ENCODE measurements around the gene UQCC5.

The UQCC5 gene

DNA sequence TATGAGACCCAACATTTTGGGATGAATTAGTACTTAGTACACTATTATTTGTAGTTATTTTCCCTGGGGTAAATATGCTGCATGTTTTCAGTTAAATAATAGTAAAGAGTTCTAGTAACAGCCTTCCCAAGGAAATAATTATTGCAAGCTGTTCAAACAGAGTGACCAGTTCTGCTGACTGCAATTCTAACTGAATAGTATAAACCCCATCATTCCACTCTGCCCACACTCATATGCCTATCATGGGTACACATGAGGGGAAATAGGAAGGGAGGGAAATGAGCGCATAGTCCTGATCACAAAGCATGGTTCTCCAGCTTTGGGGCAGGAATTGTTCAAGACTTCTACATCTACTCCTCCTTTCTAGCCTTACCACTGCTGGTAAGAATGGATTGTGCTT, 18.7 kb downstream of the UQCC5 start:
- TF ChIP-seq, protein P1, sequence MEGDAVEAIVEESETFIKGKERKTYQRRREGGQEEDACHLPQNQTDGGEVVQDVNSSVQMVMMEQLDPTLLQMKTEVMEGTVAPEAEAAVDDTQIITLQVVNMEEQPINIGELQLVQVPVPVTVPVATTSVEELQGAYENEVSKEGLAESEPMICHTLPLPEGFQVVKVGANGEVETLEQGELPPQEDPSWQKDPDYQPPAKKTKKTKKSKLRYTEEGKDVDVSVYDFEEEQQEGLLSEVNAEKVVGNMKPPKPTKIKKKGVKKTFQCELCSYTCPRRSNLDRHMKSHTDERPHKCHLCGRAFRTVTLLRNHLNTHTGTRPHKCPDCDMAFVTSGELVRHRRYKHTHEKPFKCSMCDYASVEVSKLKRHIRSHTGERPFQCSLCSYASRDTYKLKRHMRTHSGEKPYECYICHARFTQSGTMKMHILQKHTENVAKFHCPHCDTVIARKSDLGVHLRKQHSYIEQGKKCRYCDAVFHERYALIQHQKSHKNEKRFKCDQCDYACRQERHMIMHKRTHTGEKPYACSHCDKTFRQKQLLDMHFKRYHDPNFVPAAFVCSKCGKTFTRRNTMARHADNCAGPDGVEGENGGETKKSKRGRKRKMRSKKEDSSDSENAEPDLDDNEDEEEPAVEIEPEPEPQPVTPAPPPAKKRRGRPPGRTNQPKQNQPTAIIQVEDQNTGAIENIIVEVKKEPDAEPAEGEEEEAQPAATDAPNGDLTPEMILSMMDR (IDR thresholded peaks at IDR 0.05; ENCODE audit: low read depth, low read length): no peak
- in situ Hi-C loops (cut with HindIII; ENCODE audit: low sequenced_read_pairs): no loop called here
- H3K4me3 ChIP-seq (ENCODE audit: low read depth, low read length): no peak overlapping the region
- DNase-seq (ENCODE audit: low read depth, low spot score): no peak

- TF ChIP-seq, protein P1 (IDR thresholded peaks at IDR 0.05; ENCODE audit: low read depth, low read length): no peak
- in situ Hi-C loops (cut with HindIII; ENCODE audit: low sequenced_read_pairs): no loop called here
- DNase-seq (ENCODE audit: low read depth, low spot score): no peak
- H3K4me3 ChIP-seq (ENCODE audit: low read depth, low read length): no peak overlapping the region
Observed at GRCh38 chr3:52557011-52557960, 20.9 kb downstream of the UQCC5 start.

GRCh38 chr3:52558436-52558835, 22.0 kb downstream of the UQCC5 start:
- in situ Hi-C loops (cut with HindIII; ENCODE audit: low sequenced_read_pairs): no loop called here
- TF ChIP-seq, protein P1 (IDR thresholded peaks at IDR 0.05; ENCODE audit: low read depth, low read length): no peak

DNA sequence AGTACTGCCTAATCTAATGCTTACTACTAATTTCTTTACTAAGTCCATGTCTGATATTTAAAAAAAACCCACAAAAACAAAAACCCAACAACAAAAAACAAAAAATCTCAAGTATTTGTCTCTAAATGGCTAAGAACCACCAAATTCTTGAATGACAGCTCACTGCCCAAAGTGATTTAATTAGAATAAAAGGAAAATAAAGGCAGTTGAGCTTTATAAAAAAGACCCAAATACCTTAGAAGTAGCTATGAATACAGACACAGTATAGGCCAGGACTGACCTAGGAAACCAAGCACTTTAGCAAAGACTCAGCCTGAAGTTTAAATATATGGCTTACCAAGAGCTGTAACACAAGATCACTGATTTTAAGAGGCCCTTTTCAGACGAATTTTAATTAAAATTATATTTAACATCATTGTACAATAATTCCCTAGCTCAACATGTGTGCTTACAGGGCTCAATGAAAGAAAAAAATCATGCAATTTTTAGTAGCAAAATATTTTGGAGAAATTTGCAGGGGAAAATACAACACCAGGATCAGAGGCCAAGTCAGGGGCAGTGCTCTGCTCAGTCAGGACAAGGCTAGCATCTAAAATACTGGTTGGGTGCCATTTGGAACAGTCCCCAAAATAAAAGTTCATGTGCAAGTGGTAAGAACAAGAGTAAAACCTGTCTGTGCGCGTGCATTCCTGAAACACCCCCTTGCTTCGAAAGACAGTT, 24.8 kb downstream of the UQCC5 start:
- in situ Hi-C loops (cut with HindIII; ENCODE audit: low sequenced_read_pairs): no loop called here
- TF ChIP-seq, protein P1 (IDR thresholded peaks at IDR 0.05; ENCODE audit: low read depth, low read length): no peak
- no peak overlapping the region for H3K4me3 ChIP-seq (ENCODE audit: low read depth, low read length)
- no peak for DNase-seq (ENCODE audit: low read depth, low spot score)

More at GRCh38 chr3:52558436-52558835, 22.0 kb downstream of the UQCC5 start:
- no peak overlapping the region for H3K4me3 ChIP-seq (ENCODE audit: low read depth, low read length)
- no peak for DNase-seq (ENCODE audit: low read depth, low spot score)

DNA sequence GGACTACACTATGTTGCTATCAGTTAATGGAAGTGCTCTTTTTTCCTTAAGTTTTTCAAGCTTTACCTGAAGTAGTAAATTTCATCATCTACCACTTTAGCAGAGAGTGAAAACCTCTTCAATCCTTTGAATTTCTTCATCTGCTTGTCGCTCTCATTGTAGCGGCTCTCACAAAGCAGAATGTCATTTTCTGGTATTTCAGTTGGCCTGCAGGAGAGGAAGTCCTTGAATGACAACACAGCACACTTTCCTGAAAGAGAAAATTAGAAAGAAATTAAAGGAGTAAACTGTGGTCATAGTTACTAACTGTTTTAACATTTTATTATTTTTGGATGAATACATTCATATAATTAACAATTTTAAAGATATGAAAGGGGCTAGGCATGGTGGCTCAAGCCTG, 27.6 kb downstream of the UQCC5 start:
- no peak overlapping the region for H3K4me3 ChIP-seq (ENCODE audit: low read depth, low read length)
- DNase-seq (ENCODE audit: low read depth, low spot score): no peak
- TF ChIP-seq, protein P1 (IDR thresholded peaks at IDR 0.05; ENCODE audit: low read depth, low read length): no peak
- in situ Hi-C loops (cut with HindIII; ENCODE audit: low sequenced_read_pairs): no loop called here

DNA sequence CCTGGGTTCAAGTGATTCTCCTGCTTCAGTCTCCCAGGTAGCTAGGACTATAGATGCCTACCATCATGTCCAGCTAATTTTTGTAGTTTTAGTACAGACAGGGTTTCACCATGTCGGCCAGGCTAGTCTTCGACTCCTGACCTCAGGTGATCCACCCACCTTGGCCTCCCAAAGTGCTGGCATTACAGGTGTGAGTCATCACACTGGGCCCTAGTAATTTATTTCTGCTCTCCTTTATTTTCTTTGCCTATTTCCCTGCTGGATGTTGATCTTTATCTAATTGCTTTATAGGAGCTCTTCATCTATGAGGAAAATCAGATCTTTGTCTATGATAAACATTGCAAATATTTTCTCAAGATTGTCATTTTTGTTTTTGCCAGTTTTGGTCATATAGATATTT, 31.7 kb downstream of the UQCC5 start:
- TF ChIP-seq, protein P1 (IDR thresholded peaks at IDR 0.05; ENCODE audit: low read depth, low read length): no peak
- in situ Hi-C loops (cut with HindIII; ENCODE audit: low sequenced_read_pairs): no loop called here
- no peak overlapping the region for H3K4me3 ChIP-seq (ENCODE audit: low read depth, low read length)
- DNase-seq (ENCODE audit: low read depth, low spot score): no peak
